GM19372 (cell line): Measurements from ENCODE around the gene NDUFA6.
"Not testable (repeated sequence)": the region's sequence is repeated elsewhere in the genome, so short reads cannot be mapped to it uniquely, and the experiment has no call there.

ENCODE experiments used
- ATAC-seq: cut with Tn5 transposase; IDR thresholded peaks from one replicate; pipeline ENCODE4 v1.9.1; 2021; ENCODE audit warnings: mild to moderate bottlenecking, low read depth, moderate library complexity; ENCODE audit not compliant: unreplicated experiment

The NDUFA6 gene

DNA sequence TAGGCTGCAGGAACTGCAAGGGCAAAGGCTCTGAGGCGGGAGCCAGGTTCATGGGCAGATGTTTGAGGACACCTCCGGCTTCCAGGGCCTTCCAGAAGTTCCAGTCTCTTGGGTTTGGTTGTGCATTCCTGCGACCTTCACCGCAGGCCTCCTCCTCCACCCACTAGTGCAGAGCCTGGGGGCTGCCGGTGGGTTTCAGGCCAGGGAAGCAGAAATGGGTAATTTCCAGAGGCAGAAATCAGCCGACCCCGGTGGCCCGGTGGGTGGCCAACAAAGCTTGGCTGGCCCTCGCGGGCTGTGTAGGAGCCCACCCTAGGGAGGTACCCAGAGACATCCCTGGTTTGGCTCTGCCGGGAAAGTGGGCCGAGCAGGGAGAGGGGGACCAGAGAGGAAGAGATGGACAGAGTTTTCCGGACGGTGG is 16.9 kb downstream of the NDUFA6 start:
- ATAC-seq: no peak

DNA sequence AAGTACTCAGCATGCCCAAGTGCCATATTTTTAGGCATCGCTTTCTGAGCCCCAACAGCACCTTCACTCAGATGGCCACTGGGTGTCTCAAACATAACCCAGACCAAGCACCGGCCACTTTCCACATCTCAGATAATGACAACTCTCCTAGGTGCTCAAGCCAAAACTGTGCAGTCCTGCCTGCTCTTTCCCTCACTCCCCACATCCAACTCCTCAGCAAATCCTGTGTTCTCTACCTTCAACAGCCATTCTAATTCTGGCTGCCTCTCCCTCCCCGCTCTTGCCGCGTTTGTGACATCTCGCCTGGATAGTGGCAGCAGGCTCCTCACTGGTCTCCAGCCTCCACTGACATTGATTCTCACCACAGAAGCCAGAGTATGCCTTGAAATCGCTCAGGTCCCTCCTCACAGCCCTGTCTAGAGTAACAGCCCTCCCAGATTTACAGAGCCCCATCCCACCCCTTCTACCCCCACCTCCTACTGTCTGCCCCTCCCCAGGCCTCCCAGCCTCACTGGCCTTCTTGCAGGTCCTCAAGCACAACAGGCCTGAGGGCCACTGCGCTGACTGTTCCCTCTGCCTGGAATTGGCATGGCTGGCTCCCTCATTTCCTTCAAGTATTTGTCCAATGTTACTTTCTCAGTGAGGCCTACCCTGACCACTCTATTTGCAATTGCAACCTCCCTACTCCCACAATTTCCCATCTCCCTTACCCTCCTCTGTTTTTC is 17.8 kb downstream of the NDUFA6 start:
- no peak for ATAC-seq

DNA sequence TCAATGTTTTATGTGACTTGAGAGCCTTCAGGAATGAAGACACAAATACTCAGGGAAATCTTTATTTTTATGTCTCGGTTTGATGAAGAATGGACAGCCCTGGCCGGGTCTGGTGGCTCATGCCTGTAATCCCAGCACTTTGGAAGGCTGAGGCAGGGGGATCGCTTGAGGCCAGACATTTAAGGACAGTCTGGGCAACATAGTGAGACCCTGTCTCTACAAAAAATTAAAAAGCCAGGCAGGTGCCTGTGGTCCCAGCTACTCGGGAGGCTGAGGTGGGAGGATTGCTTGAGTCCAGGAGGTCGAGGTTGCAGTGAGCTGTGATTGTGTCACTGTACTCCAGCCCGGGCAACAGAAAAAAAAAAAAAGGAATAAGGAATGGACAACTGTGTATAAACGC is 19.1 kb downstream of the NDUFA6 start:
- not testable (repeated sequence) for ATAC-seq

DNA sequence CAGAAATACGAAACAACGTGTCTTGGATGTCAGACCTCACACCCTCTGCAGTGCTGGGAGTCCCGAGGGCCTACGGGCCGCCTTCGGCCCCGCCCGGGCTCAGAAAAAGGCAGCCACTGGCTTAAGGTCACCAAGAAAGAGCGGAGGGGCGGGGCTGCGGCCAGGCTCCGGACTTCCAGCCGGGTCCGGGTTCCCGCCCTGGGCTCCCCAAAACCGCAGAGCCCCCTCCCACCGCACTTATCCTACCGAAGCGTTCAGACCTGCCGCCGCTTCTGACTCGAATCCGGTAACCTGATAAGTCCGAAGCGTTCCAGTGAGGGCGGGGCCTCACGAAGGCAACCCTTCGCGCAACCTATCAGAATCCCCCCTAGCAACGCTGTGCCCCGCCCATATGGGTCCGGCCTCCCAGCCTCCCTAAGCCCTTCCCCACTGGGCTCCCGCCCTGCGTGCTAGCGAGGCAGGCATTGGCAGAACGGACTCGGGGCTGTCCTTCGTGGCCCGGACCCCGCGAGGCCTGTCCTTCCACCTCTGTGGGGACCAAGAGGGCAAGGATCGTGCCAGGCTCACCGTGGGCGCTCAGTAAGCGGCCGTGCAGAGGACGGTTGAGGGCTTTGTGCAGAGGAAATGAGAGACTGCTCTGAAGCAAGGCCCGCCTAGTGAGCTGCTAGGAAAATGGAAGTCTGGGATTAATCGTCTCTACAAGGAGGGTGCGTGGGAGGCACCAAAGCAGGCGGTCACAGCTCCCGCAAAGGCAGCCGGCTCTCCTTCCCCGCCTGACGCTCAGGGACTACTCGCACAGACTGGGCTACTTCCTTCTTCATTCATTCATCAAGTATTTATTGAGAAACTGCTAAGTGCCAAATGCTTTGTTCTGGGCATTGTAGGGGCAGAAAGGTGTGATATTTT is 19.8 kb downstream of the NDUFA6 start, which contains the start of gene NAGA:
NAGA (minus strand) TSS at position 296 of the 906 bp plus-strand sequence. CDS start 515 bp downstream, outside the sequence.
- ATAC-seq: peak; percentile 97

DNA sequence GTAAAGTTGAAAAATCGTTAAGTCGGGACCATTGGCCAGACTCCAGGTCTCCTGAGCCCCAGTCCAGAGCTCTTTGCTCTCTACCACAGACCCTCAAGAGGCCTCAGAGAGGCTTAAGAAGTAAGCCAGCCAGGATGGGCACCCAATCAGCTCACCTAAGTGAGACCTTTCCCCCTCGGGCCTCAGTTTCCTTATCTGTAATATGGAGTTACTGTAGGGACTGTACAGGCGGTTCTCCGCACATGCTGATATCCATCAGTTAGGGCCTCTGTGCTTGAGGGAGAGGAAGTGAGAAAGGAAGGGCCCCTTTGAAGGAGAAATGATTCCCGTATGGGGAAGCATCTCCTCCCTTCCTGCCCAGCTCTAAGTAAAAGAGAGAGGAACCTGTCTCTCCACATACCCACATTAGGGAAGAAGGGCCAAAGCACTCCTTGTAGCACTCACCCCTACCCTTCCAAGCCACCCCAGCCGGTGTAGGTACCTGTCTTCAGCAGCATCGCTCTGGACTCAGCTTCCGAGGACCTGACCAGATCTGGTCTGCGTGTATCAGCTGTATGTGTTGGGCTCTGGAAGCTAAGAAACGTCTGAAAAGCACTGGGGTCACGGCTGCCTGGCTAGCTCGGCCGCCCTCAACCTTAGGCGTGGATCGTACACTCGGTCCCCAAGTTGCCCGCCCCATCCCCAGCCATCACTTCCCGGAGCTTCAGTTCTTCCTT is 20.6 kb downstream of the NDUFA6 start:
- ATAC-seq: peak; percentile 5

DNA sequence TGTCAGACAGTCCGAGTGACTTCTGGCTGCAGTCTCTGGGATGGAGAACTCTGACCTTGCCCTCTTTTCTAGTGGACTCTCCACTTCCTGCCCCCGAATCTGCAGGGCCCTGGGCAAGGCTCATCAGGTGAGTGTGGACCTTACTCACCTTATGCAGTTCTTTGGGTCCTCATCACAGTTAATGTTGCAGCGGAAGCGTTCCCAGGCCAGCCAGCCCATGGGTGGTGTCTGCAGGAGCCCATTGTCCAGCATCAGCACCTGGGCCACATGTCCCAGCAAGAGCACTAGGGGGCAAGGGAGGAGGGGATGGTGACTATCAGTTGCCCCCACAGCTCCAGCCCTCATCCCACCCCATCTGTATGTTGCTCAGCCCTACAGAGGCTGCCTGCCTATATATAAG is 22.3 kb downstream of the NDUFA6 start:
- ATAC-seq: no peak

DNA sequence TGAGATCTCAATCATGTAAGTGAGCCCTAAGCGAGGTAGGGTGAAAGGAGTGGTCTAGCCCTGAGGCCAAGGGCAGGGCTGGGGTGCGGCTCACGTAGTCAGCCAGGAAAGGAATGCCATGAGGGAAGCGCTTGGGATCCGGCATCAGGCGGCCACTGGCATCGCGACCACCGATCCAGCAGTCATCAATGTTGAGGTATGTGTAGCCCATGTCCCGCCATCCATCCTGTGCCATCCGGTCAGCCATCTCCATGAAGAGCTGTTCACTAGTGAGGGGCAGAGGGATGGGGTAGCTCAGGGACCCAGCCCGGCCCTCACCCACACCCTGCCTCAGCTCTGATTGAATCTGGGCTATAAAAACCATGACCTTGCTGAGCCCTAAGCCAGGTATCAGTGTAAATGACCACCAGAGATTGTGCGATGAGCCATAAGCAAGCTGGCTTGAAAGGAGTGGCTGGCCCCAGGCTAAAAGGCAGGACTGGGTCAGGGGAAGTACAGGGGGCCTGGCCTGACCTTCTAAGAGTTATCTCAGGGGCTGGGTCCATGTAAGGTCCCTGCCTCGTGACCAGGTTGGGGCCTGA is 22.8 kb downstream of the NDUFA6 start:
- no peak for ATAC-seq

DNA sequence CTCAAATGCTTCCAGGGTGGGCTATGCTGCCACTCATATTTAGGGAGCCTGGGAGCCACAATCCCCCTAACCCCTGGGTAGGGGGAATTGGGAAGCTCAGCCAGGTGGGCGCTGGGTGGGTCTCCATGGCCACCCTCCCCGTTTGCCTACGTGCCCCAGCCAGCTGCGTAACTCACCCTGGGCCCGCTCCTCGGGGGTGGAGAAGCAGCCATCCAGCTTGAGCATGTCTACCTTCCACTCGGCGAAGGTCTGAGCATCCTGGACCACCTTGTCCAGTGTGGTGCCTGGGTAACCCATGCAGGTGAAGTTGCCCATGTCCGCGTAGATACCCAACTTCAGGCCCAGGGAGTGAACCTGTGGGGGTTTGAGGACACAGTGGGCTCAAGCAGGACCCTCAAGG is 23.6 kb downstream of the NDUFA6 start:
- ATAC-seq: no peak

DNA sequence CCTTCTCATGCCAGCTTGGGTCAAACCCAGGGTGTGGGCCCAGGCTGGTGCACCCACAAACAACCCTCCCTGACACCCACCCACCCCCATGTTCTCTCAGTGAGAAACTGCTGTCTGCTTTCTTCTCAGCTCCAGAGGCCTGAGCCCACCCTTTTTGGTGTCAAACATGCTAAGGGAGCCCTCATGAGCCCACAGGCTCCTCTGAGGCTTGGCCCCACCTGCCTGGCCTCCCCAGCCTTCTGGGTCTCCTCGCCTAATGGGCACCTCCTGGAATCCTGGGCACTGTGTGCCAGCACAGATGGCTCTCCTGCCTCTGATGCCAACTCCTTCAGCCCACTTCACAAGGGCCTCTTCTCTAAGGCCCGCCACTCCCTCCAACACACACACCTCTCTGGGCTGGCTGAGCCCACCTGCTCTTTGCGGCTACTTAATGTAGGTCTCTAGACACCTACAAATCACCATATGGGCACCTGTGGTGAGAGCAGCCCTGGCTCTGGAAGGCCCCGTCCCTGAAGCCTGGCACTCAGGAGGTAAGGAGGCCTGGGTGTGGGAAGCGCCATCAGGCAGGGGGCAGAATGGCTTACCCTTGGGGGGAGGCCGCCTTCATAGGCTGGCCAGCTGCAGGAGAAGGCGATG is 24.3 kb downstream of the NDUFA6 start:
- ATAC-seq: no peak

DNA sequence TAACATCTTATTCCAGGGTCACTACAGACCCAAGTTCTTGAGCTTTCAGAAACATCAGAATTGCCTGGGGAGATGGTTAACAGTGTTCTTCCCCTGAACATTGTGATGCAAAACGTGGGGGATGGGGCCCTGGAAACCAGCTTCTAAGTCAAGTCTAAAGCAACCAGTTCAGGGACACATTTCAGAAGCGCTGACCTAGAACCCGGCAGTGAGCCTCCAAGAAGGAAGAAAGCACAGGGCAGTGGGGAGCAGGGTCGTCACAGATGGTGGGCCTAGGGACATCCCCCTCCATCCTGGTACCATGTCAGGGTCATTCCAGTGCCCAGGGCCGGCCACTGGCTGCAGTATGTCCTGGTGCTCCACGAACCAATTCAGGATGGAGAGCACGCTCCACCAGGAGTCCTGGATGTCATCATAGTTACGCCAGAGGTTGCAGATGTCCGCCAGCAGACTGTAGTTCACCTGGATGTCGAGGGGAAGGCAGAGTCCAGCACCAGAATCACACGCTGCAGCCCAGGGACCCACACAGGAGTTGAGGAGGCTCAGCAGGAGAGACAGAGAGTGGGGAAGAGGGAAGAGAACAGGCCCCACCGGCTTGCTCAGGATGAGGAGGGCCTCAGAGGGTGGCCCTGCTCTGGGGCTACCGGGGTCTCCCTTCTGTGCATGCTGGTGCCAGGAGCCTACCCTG is 25.0 kb downstream of the NDUFA6 start:
- ATAC-seq: no peak

DNA sequence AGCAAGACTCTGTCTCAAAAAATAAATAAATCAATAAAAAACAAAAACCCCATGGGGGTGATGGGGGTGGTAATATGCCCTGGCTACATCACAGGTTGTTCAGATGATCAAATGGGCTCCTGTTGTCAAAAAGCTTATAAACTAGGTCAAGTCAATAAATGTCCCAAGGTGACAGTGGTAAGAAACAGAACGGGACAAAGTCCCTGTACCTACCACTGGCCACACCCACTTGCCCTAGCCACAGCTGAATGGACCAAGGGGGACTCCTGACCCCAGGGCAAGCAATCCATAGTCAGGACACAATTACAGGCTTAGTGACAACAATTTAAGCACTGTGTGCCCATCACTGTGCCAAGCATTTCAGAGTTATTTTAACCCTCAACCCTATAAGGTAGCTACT is 25.9 kb downstream of the NDUFA6 start:
- no peak for ATAC-seq

DNA sequence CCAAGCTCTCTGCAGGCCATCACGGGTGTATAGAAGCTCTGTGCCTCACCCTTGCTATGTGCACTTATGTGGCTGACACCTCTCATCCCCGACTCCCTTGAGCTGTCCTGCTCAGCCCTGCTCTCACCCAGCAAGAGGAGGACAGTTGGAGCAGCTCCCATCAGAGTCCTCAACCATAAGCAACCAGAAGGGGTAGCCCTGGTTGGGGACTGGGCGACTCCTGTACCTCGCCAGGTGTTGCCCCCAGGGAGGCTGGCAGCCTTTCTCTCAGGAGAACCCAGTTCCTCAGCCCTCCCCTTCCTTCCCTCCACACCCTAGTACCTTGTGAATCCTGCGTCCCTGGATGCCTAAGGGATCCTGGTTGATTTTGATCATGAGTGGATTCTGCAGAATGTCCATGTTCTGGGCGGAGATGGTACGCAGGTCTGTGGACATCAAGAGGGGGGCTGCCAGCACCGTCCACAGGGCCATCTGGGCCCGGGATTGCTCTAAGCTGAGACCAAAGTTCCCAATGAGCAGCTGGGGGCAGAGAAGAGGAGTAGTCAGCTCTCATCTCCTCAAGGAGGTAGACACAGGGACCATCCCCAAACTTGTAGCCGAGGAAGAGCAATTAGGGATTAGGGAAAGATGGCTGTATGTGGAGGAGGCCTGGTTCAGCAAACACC is 27.9 kb downstream of the NDUFA6 start:
- ATAC-seq: no peak

DNA sequence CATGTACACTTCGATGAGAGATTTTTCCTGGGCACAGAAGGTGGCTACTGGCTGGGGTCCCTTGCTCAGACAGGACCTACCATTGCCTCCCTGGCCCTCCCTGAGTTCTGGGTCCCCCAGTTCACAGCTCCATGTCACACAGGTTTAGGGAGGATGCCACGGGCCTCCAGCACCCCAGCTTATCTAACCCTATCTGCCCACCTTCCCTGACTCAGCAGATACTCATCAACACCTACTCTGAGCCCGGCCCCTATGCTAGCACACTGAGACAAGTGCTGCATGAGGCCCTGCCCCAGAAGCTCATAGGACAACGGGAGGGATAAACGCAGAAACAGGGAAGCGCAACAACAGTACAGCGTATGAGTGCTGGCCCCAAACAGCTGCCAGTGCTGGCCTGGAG is 29.5 kb downstream of the NDUFA6 start:
- no peak for ATAC-seq

DNA sequence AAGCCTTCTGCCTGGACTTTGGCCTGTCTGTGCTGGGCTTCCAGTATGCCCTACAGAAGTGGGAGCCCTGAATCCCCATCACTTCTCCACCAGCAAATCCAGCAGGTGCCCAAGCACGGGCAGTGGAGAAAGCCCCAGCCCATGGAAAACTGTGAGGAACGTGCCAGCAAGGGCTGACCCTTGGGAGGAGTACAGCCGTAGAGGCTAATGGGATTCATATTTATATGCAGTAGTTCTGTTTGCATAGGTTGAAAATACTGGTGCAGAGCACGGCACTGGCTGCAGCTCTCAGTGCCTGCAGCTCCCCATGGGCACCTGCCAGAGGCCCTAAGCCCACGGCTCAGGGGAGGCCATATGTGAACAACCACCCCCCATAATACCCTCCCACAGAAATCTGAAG is 30.1 kb downstream of the NDUFA6 start:
- no peak for ATAC-seq

DNA sequence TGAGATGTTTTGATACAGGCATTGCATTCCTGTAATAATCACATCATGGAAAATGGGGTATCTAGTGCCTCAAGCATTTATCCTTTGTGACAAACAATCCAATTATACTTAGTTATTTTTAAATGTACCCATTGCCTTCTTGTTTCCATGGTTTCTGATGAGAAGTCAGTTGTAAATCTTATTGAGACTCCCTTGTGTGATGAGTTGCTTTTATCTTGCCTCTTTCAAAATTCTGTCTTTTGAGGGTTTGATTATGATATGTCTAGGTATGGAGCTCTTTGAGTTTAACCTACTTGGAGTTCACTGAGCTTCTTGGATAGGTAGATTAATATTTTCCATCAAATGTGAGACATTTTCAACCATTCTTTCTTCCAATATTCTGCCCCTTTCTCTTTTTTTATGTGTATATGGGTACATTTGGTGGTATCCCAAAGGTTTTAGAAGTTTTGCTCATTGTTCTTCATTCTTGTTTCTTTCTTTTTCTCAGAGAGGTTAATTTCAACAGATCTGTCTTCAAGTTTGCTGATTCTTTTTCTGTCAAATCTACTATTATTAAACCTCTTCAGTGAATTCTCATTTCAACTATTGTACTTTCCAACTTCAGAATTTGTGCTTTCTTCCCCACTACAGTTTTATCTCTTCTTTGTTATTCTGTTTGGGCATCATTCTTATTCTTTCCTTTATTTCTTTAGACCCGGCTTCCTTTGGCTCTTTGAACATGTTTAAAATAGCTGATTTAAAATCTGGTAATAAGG is 33.6 kb downstream of the NDUFA6 start:
- ATAC-seq: no peak

DNA sequence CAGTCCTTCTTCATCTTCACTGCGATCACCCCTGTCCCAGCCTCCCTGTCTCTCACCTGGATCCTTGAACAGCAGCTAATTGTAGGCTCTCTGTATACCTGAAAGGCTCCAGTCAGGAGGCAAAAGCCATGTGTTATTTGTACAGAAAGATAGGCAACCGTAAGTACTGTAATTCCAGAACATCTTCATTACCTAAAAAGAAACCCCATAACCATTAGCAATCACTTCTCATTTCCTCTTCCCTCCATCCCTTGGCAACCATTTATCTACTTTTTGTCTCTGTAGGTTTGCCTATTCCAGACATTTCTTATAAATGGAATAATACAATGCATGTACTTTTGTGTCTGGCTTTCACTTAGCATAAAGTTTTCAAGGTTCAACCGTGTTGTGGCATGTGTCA is 37.8 kb downstream of the NDUFA6 start:
- no peak for ATAC-seq

DNA sequence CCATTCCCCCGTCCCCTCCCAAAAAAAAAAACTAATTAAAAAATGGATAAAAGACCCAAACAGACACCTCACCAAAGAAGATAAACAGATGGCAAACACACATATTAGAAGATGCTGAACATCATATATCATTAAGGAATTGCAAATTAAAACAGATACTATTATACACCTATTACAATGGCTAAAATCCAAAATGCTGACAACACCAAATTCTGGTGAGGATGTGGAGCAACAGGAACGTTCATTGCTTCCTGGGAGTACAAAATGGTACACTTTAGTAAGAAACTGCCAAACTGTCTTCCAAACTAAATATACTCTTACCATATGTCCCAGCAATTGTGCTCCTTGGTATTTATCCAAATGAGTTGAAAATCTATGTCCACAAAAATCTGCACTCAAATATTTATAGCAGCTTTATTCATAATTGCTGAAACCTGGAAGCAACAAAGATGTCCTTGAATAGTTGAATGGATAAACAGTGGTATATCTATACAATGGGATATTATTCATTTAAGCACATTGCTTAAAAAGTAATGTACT is 39.9 kb downstream of the NDUFA6 start:
- no peak for ATAC-seq

DNA sequence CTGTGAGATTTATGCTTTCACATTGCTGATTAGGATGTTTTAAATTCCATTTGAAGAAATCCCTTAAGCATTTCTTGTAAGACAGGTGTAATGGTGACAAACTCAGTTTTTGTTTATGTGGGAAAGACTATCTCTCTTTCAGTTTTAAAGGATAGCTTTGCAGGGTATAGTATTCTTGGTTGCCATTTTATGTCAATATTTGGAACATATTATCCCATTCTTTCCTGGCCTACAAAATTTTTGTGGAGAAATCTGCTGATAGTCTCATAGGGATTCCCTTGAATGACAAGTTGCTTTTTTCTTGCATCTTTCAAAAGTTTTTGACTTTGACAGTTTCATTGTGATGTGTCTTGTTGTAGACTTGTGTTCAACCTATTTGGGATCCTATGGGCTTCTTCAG is 48.8 kb downstream of the NDUFA6 start:
- ATAC-seq: no peak
